Fibroblast of skin of back (primary cell): ENCODE results near the gene DNAJC8.
A peak's percentile ranks its signal among the peaks of the same experiment; 100 is the strongest.

Experiments
- DNase-seq: peaks from one replicate; pipeline ENCODE4 v3.0.0-alpha.2; 2013

Gene DNAJC8

DNA sequence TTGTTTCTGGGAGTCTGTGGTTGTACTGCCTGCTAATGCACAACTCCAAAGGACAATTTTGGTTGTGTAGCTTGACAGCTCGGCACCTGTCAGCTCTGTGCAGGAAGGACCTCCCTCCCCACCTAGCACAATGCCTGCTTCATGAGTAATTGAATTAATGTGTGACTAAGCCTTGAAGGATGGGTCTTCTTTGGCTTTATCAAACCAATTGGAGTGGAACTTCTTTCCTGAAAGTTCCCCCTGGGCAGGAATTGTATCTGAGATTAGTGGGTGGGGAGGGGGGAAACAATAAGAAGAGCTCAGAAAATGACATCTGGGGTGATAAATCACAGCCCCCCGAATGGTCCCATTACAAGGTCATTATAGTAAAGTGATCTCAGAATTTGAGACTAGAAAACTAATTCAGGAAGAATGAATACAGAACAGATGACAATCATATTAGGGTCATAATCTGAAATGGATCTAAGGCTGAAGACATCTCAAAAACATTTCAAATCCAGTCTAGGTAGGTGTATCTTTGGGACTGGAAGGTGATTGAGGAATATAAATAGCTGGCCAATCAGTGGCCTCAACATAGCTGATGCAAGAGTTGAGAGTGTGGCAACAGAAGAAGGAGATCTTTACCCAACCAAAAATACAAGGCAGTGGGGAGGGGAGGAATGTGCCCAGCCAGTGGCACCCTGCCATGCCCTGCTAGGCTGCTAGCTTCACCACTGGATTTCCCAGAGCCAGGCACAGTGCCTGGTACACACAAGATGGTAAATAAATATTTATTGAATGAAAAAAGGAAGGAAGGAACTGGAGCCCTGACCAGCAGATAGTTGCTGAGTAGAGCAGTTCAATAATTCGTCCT lies 16.4 kb upstream of the DNAJC8 start:
- peak; percentile 81 for DNase-seq

GRCh38 chr1:28248273-28249012 lies 15.6 kb upstream of the DNAJC8 start:
- peak; percentile 77 for DNase-seq

- DNase-seq: no peak
These were observed 14.9 kb upstream of the DNAJC8 start for GRCh38 chr1:28247612-28248272.

DNA sequence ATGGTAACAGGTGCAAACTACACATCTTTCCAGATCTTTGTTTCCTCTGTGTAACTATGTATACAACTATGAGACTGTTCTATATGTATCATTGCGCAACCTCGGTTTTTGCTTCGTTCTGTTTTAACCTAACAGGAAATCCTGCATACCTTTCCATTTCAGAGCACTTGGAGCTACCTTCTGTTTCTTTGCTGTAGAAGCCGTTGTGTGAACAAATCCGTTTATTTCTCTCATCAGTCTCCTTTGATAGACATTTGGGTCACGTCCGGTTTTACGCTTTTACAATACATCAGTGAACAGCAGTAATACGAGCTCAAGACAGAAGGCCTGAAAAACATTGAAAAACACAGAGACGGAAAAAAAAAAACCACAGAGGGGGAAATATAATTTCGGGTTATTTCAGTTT lies 13.6 kb upstream of the DNAJC8 start:
- no peak for DNase-seq

DNA sequence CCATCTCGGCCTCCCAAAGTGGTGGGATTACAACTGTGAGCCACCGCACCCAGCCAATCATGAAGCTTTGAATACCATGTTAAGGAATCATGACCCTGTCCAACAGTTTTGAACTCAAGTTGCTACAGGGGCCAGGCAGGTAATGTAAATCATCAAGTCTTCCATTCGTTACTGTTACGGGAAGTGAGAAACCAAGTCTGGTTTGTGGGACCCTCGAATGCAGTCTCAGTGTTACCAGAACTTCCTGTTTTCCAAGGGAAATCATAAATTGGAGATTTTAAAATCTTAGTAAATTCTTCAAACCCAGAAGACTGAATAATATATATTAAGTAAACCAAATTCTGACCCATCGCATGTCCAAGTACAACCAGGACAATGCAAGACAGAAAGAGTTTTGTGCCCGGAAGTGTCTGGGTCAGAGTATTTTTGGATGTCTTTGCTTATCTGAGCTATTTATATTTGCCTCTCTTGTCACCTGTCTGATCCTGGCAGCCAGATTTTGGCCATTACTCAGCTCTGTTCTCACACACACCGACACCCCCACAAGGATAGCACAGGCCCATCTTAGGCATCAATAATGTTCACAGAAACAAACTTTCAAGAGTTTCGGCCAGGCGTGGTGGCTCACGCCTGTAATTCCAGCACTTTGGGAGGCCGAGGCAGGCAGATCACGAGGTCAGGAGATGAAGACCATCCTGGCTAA lies 11.9 kb upstream of the DNAJC8 start:
- DNase-seq: no peak

- DNase-seq: no peak
These were observed 11.0 kb upstream of the DNAJC8 start for GRCh38 chr1:28243685-28244311.

- no peak for DNase-seq
These were observed 8.9 kb upstream of the DNAJC8 start for GRCh38 chr1:28241638-28242241.

DNA sequence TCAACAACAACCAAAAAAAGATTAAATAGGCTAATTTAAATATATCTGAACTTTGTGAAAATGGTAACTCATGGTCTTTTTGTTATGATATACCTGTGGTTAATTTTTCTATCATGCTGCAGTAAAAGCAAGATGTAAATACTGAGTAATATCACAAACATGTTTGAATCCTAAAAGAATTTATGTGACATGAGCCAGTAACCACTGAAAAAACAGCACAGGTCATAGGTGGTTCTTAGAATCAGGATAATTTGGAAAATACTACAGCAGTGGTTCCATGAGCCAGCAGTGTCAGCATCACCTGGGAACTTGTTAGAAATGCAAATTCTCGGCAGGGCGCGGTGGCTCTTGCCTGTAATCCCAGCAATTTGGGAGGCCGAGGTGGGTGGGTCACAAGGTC lies 7.2 kb upstream of the DNAJC8 start:
- no peak for DNase-seq

GRCh38 chr1:28239004-28239403 lies 6.2 kb upstream of the DNAJC8 start:
- no peak for DNase-seq

GRCh38 chr1:28236656-28237322 lies 4.0 kb upstream of the DNAJC8 start:
- no peak for DNase-seq

DNA sequence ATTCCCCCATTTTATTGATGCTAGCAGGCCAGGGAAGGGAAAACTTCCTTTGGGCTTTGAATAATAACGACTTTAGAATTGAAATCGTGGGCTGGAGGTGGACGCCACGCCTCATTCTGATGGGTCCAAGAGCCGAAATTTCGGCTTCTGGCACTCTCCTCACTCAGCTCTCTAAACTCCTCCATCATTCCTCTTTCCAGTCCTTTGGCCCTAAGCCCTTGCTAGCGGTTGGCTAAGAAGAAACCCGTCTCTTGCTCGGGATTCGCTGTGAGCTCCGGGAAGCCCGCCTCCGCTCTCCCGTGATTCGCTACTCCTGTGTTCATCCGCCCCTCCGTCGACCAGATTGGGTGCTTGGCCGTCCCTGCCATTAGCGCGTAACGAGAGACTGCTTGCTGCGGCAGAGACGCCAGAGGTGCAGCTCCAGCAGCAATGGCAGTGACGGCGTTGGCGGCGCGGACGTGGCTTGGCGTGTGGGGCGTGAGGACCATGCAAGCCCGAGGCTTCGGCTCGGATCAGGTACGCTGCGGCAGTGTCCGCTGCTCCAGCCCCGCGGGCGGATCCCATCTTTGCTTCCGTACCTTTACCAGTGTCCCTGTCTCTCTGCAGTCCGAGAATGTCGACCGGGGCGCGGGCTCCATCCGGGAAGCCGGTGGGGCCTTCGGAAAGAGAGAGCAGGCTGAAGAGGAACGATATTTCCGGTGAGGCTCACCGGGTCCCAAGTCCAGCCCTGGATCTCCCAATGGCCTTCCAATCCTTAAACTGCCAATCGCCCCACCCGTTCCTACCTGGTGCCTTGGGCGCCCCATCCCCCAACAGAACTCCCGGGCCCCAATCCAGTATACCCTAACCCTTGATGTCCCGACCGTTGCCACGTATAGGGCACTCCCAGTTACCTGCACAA lies 3.2 kb upstream of the DNAJC8 start, which contains the start of gene ATP5IF1:
Gene ATP5IF1 (plus strand): TSS at position 370 of the 901 bp plus-strand sequence. CDS start 60 bp downstream, at position 430.
- peak; percentile 98 for DNase-seq

DNA sequence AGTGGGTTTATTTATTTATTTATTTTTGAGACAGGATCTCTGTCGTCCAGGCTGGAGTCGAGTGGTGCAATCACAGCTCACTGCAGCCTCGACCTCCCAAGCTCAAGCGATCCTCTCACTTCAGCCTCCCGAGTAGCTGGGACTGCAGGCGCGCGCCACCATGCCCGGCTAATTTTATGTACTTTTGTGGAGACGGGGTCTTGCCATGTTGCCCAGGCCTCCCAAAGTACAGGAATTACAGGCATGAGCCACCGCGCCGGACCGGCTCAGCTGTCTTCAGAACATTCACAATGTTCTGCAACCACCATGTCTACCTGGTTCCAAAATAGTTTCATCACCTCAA lies 406 bp upstream of the DNAJC8 start:
- no peak for DNase-seq

- peak; percentile 64 for DNase-seq
These were observed 2.8 kb downstream of the DNAJC8 start for GRCh38 chr1:28229996-28230395.

- DNase-seq: no peak
These were observed 3.7 kb downstream of the DNAJC8 start for GRCh38 chr1:28229089-28229488.

DNA sequence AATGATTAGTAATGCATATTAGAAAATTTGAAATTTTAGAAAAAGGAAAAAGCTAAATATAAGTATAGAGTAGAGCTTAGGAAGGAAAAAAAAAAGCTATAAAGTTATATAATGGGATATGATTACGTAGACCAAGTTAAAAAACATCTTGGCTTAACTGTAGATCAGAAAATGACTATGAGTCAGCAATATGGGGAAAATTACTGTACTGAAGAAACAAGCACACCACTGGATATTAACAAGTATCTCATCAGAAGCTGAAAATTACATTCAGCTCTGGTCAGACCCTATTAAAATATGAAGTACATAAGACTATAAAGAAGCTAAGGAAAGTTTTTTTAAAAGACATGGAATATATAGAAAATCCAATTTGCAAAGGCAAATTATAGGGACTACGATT lies 19.5 kb downstream of the DNAJC8 start:
- DNase-seq: no peak

DNA sequence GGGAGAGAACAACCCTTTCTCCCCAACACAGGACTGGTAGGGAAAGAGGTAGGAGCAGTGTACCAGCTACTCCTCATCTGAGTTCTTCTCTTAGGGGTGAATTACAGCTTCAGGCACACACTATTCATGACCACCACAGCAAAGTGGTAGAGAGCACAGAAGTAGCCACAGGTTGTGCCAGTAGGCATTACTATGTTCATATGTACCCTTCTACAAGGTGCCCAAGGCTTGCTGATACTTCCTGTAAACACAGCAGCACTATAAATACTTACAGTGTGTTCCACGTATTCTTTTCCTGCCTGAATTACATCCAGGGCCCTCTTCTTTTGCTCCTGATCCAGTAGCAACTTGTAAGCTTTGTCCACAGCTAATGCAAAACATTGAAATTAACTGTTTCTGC lies 23.1 kb downstream of the DNAJC8 start:
- no peak for DNase-seq

DNA sequence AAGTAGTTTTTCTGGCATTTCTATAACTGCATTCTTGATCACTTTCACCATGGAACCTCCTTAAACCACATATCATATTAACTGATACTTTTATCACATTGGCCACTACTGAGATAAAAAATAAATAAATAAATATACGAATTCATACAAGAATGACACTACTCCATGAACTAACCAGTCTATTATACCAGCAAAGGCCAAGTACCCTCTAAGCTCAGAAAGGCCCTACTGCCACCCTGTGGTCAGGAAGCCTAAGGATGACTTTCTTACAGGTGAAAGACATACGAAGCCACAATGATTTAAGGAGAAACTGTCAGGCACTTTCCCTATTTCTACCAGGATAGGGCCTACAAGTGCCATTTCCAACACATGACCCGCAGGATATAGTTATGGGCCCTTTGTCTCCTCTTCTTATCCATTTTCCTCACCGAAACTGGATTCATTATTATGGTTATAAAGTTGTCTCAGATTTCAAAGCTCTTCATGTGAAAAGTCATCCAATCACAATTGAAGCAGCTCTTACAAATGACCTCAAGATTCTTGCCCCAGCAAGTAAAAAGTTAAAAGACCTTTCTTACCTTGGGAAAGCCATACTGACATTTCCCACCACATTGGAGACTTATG lies 23.9 kb downstream of the DNAJC8 start:
- DNase-seq: peak; percentile 67

DNA sequence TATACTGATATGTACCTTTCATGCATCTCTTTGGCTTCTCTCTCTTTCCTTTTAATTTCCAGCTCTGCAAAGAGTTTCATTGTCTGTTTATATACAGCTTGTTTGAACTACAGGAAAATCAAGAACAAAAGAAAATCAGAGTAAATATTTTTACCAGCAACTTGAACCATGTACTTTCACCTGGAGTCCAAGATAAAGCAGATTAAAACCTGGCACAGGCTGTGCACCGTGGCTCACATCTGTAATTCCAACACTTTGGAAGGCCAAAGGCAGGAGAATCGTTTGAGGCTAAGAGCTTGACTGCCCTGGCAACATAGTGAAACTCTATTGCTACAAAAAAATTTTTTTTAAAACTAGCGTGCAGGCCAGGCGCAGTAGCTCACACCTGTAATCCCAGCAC lies 27.6 kb downstream of the DNAJC8 start:
- DNase-seq: no peak

DNA sequence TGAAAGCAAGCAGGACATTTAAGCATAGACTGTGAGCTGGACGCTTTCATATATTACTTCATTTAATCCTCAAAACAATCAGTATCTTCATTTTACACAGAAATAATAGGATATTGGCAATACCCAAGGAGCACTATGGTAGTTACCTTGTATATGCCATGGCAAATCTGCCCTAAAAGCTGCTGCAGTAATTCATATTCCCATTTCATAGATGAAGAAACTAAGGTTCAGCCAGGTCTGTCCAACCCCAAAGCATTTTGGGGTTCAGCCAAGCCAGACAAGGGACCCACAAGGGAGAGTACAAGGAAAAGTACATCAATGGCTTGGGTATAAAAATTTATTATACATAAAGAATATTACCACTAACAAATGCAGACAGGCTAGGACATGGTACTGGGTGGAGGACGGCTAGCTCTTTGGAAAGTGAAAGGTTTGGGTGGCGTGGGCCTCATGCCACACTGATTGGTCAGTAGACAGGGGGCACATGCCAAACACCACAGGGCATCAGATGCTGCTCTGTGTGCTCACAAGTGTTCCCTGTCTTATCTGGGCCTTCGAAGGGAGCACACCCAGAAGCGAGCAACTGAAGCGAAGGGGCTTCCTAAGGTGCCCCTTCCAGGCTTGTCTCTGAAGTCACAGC lies 32.5 kb downstream of the DNAJC8 start:
- DNase-seq: no peak
